GM12878 (cell line): Measurements from ENCODE around the gene OSBPL10. TPM values are rescaled to one million over a fixed set of nuclear protein-coding genes. Genes with fewer than 3 reads are reported as not detected.

ENCODE experiments used
- ATAC-seq: fragments of 200-7000 bp; cut with Tn5 transposase; 3 replicates; pipeline ENCODE4 v1.9.1; 2020; ENCODE audit warnings: mild to moderate bottlenecking, moderate library complexity
- BruUV-seq: library from RNA; stranded (reverse); fragments of 400-500 nt; replicated peaks from 2 replicates; lab custom pipeline; 2021; lab: Mats Ljungman, UMichigan
- CTCF ChIA-PET: fragments of 300-600 bp; sonication (Branson Sonifier 250); formaldehyde crosslinking; extraction: SDS; loops from one replicate; lab custom pipeline; 2021; ENCODE audit warnings: inconsistent platforms; lab: Yijun Ruan, JAX
- POLR2A ChIA-PET: fragments of 350-600 bp; formaldehyde crosslinking; extraction: SDS; loops from one replicate; lab custom pipeline; 2021; ENCODE audit warnings: inconsistent platforms; lab: Charles Lee
- RAD21 ChIA-PET: fragments of 300-600 bp; sonication (Branson Sonifier 250); formaldehyde crosslinking; loops from one replicate; lab custom pipeline; 2023; ENCODE audit warnings: antibody characterized with exemption; ENCODE audit not compliant: unreplicated experiment; lab: Charles Lee
- SMC1A ChIA-PET: fragments of 300-600 bp; sonication (Branson Sonifier 250); formaldehyde crosslinking; loops from one replicate; lab custom pipeline; 2023; ENCODE audit not compliant: unreplicated experiment, uncharacterized antibody; lab: Charles Lee
- DNase-seq: peaks from one replicate; pipeline ENCODE4 v3.0.0-alpha.2; 2011; ENCODE audit warnings: low read depth, low spot score
- FAIRE-seq: peaks from 3 replicates; lab custom pipeline; 2011; peaks lifted over from hg19 to GRCh38; lab: Jason Lieb, UNC
- H2AFZ ChIP-seq: 2 replicates; pipeline ENCODE4 v1.6.0; 2011; ENCODE audit warnings: low read depth, low read length, control low read depth; ENCODE audit not compliant: control insufficient read depth
- H3K27ac ChIP-seq: 2 replicates; pipeline ENCODE4 v1.5.1; 2011; ENCODE audit warnings: control low read depth; ENCODE audit not compliant: control insufficient read depth, insufficient read depth
- H3K27me3 ChIP-seq, 2 experiments: replicated peaks in 1 of 2; 2 replicates each; pipeline versions ENCODE4 v1.6.0 to v1.6.1; 2011; ENCODE audit warnings: low read length in 1 of 2; ENCODE audit not compliant: control insufficient read depth in 2 of 2, insufficient read depth in 2 of 2
- H3K36me3 ChIP-seq, 2 experiments: 2 replicates each; pipeline ENCODE4 v1.5.1; 2011; ENCODE audit warnings: low read length in 1 of 2; ENCODE audit not compliant: control insufficient read depth in 2 of 2, insufficient read depth in 2 of 2
- H3K4me1 ChIP-seq: 2 replicates; pipeline ENCODE4 v1.6.1; 2011; ENCODE audit warnings: mild to moderate bottlenecking, low read length, moderate library complexity, mixed read lengths; ENCODE audit not compliant: control insufficient read depth, insufficient read depth
- H3K4me2 ChIP-seq: 2 replicates; pipeline ENCODE4 v1.6.0; 2011; ENCODE audit warnings: control low read depth; ENCODE audit not compliant: control insufficient read depth, insufficient read depth
- H3K4me3 ChIP-seq: fragments of 200-600 bp; sonication (generic); 2 replicates; pipeline ENCODE4 v1.5.1; 2016
- H3K79me2 ChIP-seq: 2 replicates; pipeline ENCODE4 v1.6.0; 2011; ENCODE audit warnings: low read length; ENCODE audit not compliant: control insufficient read depth, insufficient read depth
- H3K9ac ChIP-seq: 2 replicates; pipeline ENCODE4 v1.8.0; 2011; ENCODE audit warnings: low read length, control low read depth, mixed read lengths; ENCODE audit not compliant: control insufficient read depth, insufficient read depth
- H3K9me3 ChIP-seq: replicated peaks from 3 replicates; pipeline ENCODE4 v1.5.1; 2011; ENCODE audit warnings: mild to moderate bottlenecking, low read length; ENCODE audit not compliant: control insufficient read depth, insufficient read depth
- H4K20me1 ChIP-seq: 2 replicates; pipeline ENCODE4 v1.6.0; 2011; ENCODE audit not compliant: control insufficient read depth, insufficient read depth
- DPF2 ChIP-seq: fragments of 450-650 bp; IDR thresholded peaks from 2 replicates; pipeline ENCODE4 v1.6.1; 2017; ENCODE audit warnings: mild to moderate bottlenecking
- FOXK2 ChIP-seq: fragments of 450-650 bp; IDR thresholded peaks from 2 replicates; pipeline ENCODE4 v1.6.1; 2017; ENCODE audit warnings: mild to moderate bottlenecking, moderate library complexity
- HCFC1 ChIP-seq: fragments of 150-350 bp; IDR thresholded peaks from 2 replicates; pipeline ENCODE4 v1.6.1; 2014; ENCODE audit warnings: low read length
- MAX ChIP-seq: IDR thresholded peaks from 2 replicates; pipeline ENCODE4 v1.6.1; 2012; ENCODE audit warnings: low read depth, low read length, improper control_type of control experiment
- NKRF ChIP-seq: fragments of 450-650 bp; conservative IDR thresholded peaks from 2 replicates; pipeline ENCODE4 v1.6.1; 2017; ENCODE audit warnings: mild to moderate bottlenecking, moderate library complexity
- PAX8 ChIP-seq: fragments of 450-650 bp; IDR thresholded peaks from 2 replicates; pipeline ENCODE4 v1.6.1; 2017; ENCODE audit warnings: mild to moderate bottlenecking, moderate library complexity
- POLR2AphosphoS2 ChIP-seq: IDR thresholded peaks from 2 replicates; pipeline ENCODE4 v1.6.1; 2011; ENCODE audit warnings: low read depth, mild to moderate bottlenecking, low read length, improper control_type of control experiment, moderate library complexity
- RBBP5 ChIP-seq: fragments of 200-600 bp; sonication (generic); conservative IDR thresholded peaks from 2 replicates; pipeline ENCODE4 v1.6.1; 2016
- RELA ChIP-seq: fragments of 450-650 bp; IDR thresholded peaks from 2 replicates; pipeline ENCODE4 v1.8.0; 2014; ENCODE audit warnings: borderline replicate concordance; ENCODE audit not compliant: partially characterized antibody
- SIN3A ChIP-seq: IDR thresholded peaks from 2 replicates; pipeline ENCODE4 v1.6.1; 2012; ENCODE audit warnings: low read depth, low read length, improper control_type of control experiment
- SMARCA5 ChIP-seq: fragments of 450-650 bp; IDR thresholded peaks from 2 replicates; pipeline ENCODE4 v1.6.1; 2017; ENCODE audit warnings: mild to moderate bottlenecking
- SPI1 ChIP-seq: IDR thresholded peaks from 2 replicates; pipeline ENCODE4 v1.6.1; 2011; ENCODE audit warnings: low read depth, mild to moderate bottlenecking, low read length, moderate library complexity, borderline replicate concordance; ENCODE audit not compliant: insufficient read depth
- TARDBP ChIP-seq: IDR thresholded peaks from 2 replicates; pipeline ENCODE4 v1.6.1; 2016; ENCODE audit warnings: borderline replicate concordance
- ZBTB11 ChIP-seq: fragments of 450-650 bp; formaldehyde crosslinking; IDR thresholded peaks from 2 replicates; pipeline ENCODE4 v1.5.0; 2022; ENCODE audit warnings: mild to moderate bottlenecking, missing genetic modification characterization
- WGBS: methylation state at CpG from one replicate; pipeline ENCODE4 v1.1.6; 2016; ENCODE audit warnings: low lambda C conversion rate; ENCODE audit not compliant: insufficient replicate concordance, insufficient coverage; ENCODE audit errors: missing lambda C conversion rate; 5-methylcytosine and 5-hydroxymethylcytosine counted together
- in situ Hi-C: fragments of 300-500 bp; cut with MboI; formaldehyde crosslinking; loops from 9 replicates; pipeline ENCODE4 v1.14.3; 2018; ENCODE audit warnings: mixed read lengths
- intact Hi-C: fragments of 100-400 bp; cut with micrococcal nuclease; formaldehyde crosslinking; loops from one replicate; pipeline ENCODE4 v1.14.2; 2022; ENCODE audit not compliant: unreplicated experiment
- polyA plus RNA-seq, 11 experiments: library from polyadenylated mRNA; depleted of rRNA in 4 of 11; unstranded in 6 of 11; stranded (reverse) in 5 of 11; fragments of >200 nt; fragmentation: Nextera tagmentation in 4 of 11; fragmentation: Illumina TruSeq in 1 of 11; extraction: Ambion mirVana in 4 of 11; extraction: Trizol in 1 of 11; gene quantifications; 1 replicate in 1 of 11; 2 replicates in 10 of 11; pipeline versions ENCODE4 v1.2.1 to v1.2.3, GENCODE V29; 2011 to 2016; ENCODE audit warnings: inconsistent platforms in 2 of 11, missing spikeins in 2 of 11, low read depth in 1 of 11
- total RNA-seq, 4 experiments: library from RNA; depleted of rRNA in 3 of 4; stranded (reverse); fragments of >200 nt in 3 of 4; fragmentation: Illumina TruSeq in 1 of 4; extraction: Trizol in 1 of 4; gene quantifications; 2 replicates each; pipeline versions ENCODE4 v1.2.1 to v1.2.3, GENCODE V29; 2013 to 2021

OSBPL10 gene
- total and polyA plus RNA-seq, 10 of the 15 experiments (the other 5 are each of a cell fraction or from before 2014, with no cell fraction given), result 0.03 to 0.25 (median 0.09) TPM; not detected in 5

GRCh38 chr3:31724651-31725050, 256.4 kb downstream of the OSBPL10 start (continued):
- TF ChIP-seq ZBTB11 (CRISPR knock-in tag), result no peak
- no peak for TF ChIP-seq NKRF

GRCh38 chr3:31724116-31724515, 256.9 kb downstream of the OSBPL10 start:
- intact Hi-C loops (no loop called here), in situ Hi-C loops (no loop called here)
- ATAC-seq (no peak), FAIRE-seq (no peak), DNase-seq (no peak)
- no peaks in the 10 kb centered on the region; a peak in 1 of 4 replicates for H3K27me3 ChIP-seq
- H3K27ac ChIP-seq, result no peak overlapping the region
- H3K9me3 ChIP-seq, result no peaks in the 10 kb centered on the region
- SMC1A ChIA-PET, result interaction anchor here (1.4 kb wide), 1 partner anchor 32 kb away, joined by 3 read pairs; no protein-coding TSS in a partner anchor
- no peak overlapping the region for H3K9ac ChIP-seq
- H2AFZ ChIP-seq, result no peak overlapping the region
- no peaks in the 10 kb centered on the region for H4K20me1 ChIP-seq
- no peaks in the 10 kb centered on the region for H3K36me3 ChIP-seq
- CTCF ChIA-PET, result interaction anchor here (1.1 kb wide), 1 partner anchor 221 kb away, joined by 4 read pairs; no protein-coding TSS in a partner anchor
- H3K4me1 ChIP-seq, result no peaks in the 10 kb centered on the region
- no TSS peak for BruUV-seq
- H3K79me2 ChIP-seq, result no peaks in the 10 kb centered on the region
- H3K4me2 ChIP-seq, result no peak overlapping the region
- RAD21 ChIA-PET, result interaction anchor here (0.6 to 0.9 kb wide), 2 partner anchors 25 to 430 kb away, joined by 3 read pairs; no protein-coding TSS in a partner anchor
- POLR2A ChIA-PET, result no interaction called here
- H3K4me3 ChIP-seq, result no peak overlapping the region
- WGBS, result 66% methylated on average over 6 of the region's 6 CpGs
- TF ChIP-seq SPI1 (no peak), FOXK2 (no peak), MAX (no peak), HCFC1 (no peak), TARDBP (no peak), NKRF (no peak), SIN3A (no peak), DPF2 (no peak), SMARCA5 (no peak), POLR2AphosphoS2 (no peak), PAX8 (no peak), RBBP5 (no peak), RELA (no peak)
